ENCODE measurements around the gene OBP2A.

The OBP2A gene

GRCh38 chr9:135506327-135507103, 39.4 kb upstream of the OBP2A start:
- H3K4me3 ChIP-seq (ENCODE audit: low read depth, low read length): no peak overlapping the region
- no peak for TF ChIP-seq CTCF (conservative IDR thresholded peaks at IDR 0.05; ENCODE audit: low read depth, low read length)
- no peak for DNase-seq (ENCODE audit: low read depth)

- H3K4me3 ChIP-seq (ENCODE audit: low read depth, low read length): no peak overlapping the region
- no peak for TF ChIP-seq CTCF (conservative IDR thresholded peaks at IDR 0.05; ENCODE audit: low read depth, low read length)
- DNase-seq (ENCODE audit: low read depth): no peak
These were observed 38.6 kb upstream of the OBP2A start for GRCh38 chr9:135507104-135508035.

GRCh38 chr9:135508211-135508820, 37.6 kb upstream of the OBP2A start:
- no peak overlapping the region for H3K4me3 ChIP-seq (ENCODE audit: low read depth, low read length)
- TF ChIP-seq CTCF (conservative IDR thresholded peaks at IDR 0.05; ENCODE audit: low read depth, low read length): no peak
- DNase-seq (ENCODE audit: low read depth): no peak

- DNase-seq (ENCODE audit: low read depth): no peak
- TF ChIP-seq CTCF (conservative IDR thresholded peaks at IDR 0.05; ENCODE audit: low read depth, low read length): no peak
- no peak overlapping the region for H3K4me3 ChIP-seq (ENCODE audit: low read depth, low read length)
These were observed 36.5 kb upstream of the OBP2A start for GRCh38 chr9:135509458-135509857.

GRCh38 chr9:135512241-135512603, 33.7 kb upstream of the OBP2A start:
- no peak for TF ChIP-seq CTCF (conservative IDR thresholded peaks at IDR 0.05; ENCODE audit: low read depth, low read length)
- DNase-seq (ENCODE audit: low read depth): no peak
- H3K4me3 ChIP-seq (ENCODE audit: low read depth, low read length): no peak overlapping the region

GRCh38 chr9:135512904-135513303, 33.0 kb upstream of the OBP2A start:
- no peak for TF ChIP-seq CTCF (conservative IDR thresholded peaks at IDR 0.05; ENCODE audit: low read depth, low read length)
- no peak overlapping the region for H3K4me3 ChIP-seq (ENCODE audit: low read depth, low read length)
- DNase-seq (ENCODE audit: low read depth): no peak
